SU-DHL-6 (cell line): ENCODE data around the gene MRPS10.

Experiments used
- H2AFZ ChIP-seq: fragments of 200-600 bp; sonication (generic); 2 replicates; pipeline ENCODE4 v1.6.1; 2014; ENCODE audit warnings: low read depth, mild to moderate bottlenecking, moderate library complexity, mixed read lengths, antibody characterized with exemption, low read length; ENCODE audit not compliant: severe bottlenecking
- H3F3A ChIP-seq: fragments of 200-600 bp; shearing (Covaris generic); 2 replicates; pipeline ENCODE4 v1.6.0; 2016; ENCODE audit warnings: antibody characterized with exemption, mild to moderate bottlenecking; ENCODE audit not compliant: insufficient read depth
- H3K27ac ChIP-seq: fragments of 200-600 bp; sonication (generic); 2 replicates; pipeline ENCODE4 v1.5.1; 2016; ENCODE audit warnings: low read depth, mild to moderate bottlenecking, low read length, moderate library complexity, mixed read lengths
- H3K27me3 ChIP-seq: fragments of 200-600 bp; sonication (generic), shearing (Covaris generic); 2 replicates; pipeline ENCODE4 v1.6.0; 2014; ENCODE audit warnings: mild to moderate bottlenecking, low read length
- H3K36me3 ChIP-seq: fragments of 200-600 bp; sonication (generic); 2 replicates; pipeline ENCODE4 v1.6.1; 2014; ENCODE audit warnings: mild to moderate bottlenecking, low read length, mixed read lengths
- H3K4me2 ChIP-seq: fragments of 300-600, 200-600 bp; shearing (Covaris generic), sonication (generic); 2 replicates; pipeline ENCODE4 v1.6.0; 2014; ENCODE audit warnings: low read length, low read depth, mild to moderate bottlenecking; ENCODE audit not compliant: poor library complexity, severe bottlenecking
- H3K4me3 ChIP-seq: fragments of 200-600 bp; sonication (generic); 2 replicates; pipeline ENCODE4 v1.5.1; 2014; ENCODE audit warnings: antibody characterized with exemption, low read length, mild to moderate bottlenecking, mixed read lengths; ENCODE audit not compliant: insufficient read depth, poor library complexity, severe bottlenecking
- H3K79me2 ChIP-seq: fragments of 200-600 bp; sonication (generic); 2 replicates; pipeline ENCODE4 v1.6.1; 2014; ENCODE audit warnings: mild to moderate bottlenecking, low read length, moderate library complexity; ENCODE audit not compliant: insufficient read depth
- H3K9ac ChIP-seq: fragments of 200-600 bp; sonication (generic); 2 replicates; pipeline ENCODE4 v1.7.0; 2014; ENCODE audit warnings: mild to moderate bottlenecking, low read length
- H3K9me2 ChIP-seq: fragments of 200-600 bp; sonication (generic); replicated peaks from 2 replicates; pipeline ENCODE4 v1.6.1; 2014; ENCODE audit warnings: low read length; ENCODE audit not compliant: insufficient read depth
- H3K9me3 ChIP-seq: fragments of 200-600 bp; sonication (generic); 2 replicates; pipeline ENCODE4 v1.6.1; 2014; ENCODE audit warnings: low read length, mixed read lengths; ENCODE audit not compliant: insufficient read depth
- H4K20me1 ChIP-seq: fragments of 200-600 bp; sonication (generic); 2 replicates; pipeline ENCODE4 v1.6.1; 2014; ENCODE audit warnings: low read depth, mild to moderate bottlenecking, antibody characterized with exemption, low read length, moderate library complexity, mixed read lengths
- CTCF ChIP-seq: fragments of 200-600 bp; sonication (generic); IDR thresholded peaks from one replicate; pipeline ENCODE4 v1.5.1; 2017; ENCODE audit warnings: antibody characterized with exemption, mild to moderate bottlenecking, low read length, moderate library complexity; ENCODE audit not compliant: insufficient read depth, poor library complexity, severe bottlenecking
- EZH2phosphoT487 ChIP-seq: fragments of 200-600 bp; sonication (generic), shearing (Covaris generic); conservative IDR thresholded peaks from 2 replicates; pipeline ENCODE4 v1.6.1; 2018; ENCODE audit warnings: mild to moderate bottlenecking, antibody characterized with exemption, low read length, moderate library complexity, mixed read lengths

The MRPS10 gene

GRCh38 chr6:42199106-42199981 is 18.3 kb downstream of the MRPS10 start:
- no peaks in the 10 kb centered on the region for H3K9me3 ChIP-seq

GRCh38 chr6:42197555-42198362 is 19.9 kb downstream of the MRPS10 start:
- Histone ChIP-seq H3K4me2 (no peak overlapping the region), H3K4me3 (no peak overlapping the region), H3K36me3 (no peaks in the 10 kb centered on the region), H4K20me1 (no peaks in the 10 kb centered on the region), H3K9ac (no peak overlapping the region), H3K27ac (no peak overlapping the region), H3F3A (0 out of 2 replicates have a peak, but pooled peaks cover 6% of the 10 kb centered on the region), H3K27me3 (no peaks in the 10 kb centered on the region), H3K79me2 (no peaks in the 10 kb centered on the region), H2AFZ (no peak overlapping the region), H3K9me3 (no peaks in the 10 kb centered on the region), H3K9me2 (no peaks in the 10 kb centered on the region)
- no peak for TF ChIP-seq CTCF
- TF ChIP-seq EZH2phosphoT487 = no peak

More at GRCh38 chr6:42199106-42199981, 18.3 kb downstream of the MRPS10 start:
- Histone ChIP-seq H3K79me2 (no peaks in the 10 kb centered on the region), H3K4me3 (no peak overlapping the region), H2AFZ (no peak overlapping the region), H3K27me3 (no peaks in the 10 kb centered on the region), H3K4me2 (no peak overlapping the region), H3F3A (0 out of 2 replicates have a peak, but pooled peaks cover 6% of the 10 kb centered on the region), H3K9ac (no peak overlapping the region), H3K36me3 (0 out of 2 replicates have a peak, but pooled peaks cover 2% of the 10 kb centered on the region), H3K9me2 (no peaks in the 10 kb centered on the region), H4K20me1 (no peaks in the 10 kb centered on the region), H3K27ac (no peak overlapping the region)
- TF ChIP-seq EZH2phosphoT487 = no peak
- no peak for TF ChIP-seq CTCF

GRCh38 chr6:42195415-42195814 is 22.2 kb downstream of the MRPS10 start:
- H3K27ac ChIP-seq = 0 out of 2 replicates have a peak overlapping the region, but pooled peaks have one; percentile 7
- H3K36me3 ChIP-seq = no peaks in the 10 kb centered on the region
- no peak overlapping the region for H3K9ac ChIP-seq
- no peaks in the 10 kb centered on the region for H3K27me3 ChIP-seq
- peak overlapping the region; percentile 3 for H2AFZ ChIP-seq
- H3K9me2 ChIP-seq = no peaks in the 10 kb centered on the region
- H3K79me2 ChIP-seq = no peaks in the 10 kb centered on the region
- 0 out of 2 replicates have a peak, but pooled peaks cover 6% of the 10 kb centered on the region for H3F3A ChIP-seq
- no peak overlapping the region for H3K4me2 ChIP-seq
- H3K9me3 ChIP-seq = no peaks in the 10 kb centered on the region
- no peaks in the 10 kb centered on the region for H4K20me1 ChIP-seq
- TF ChIP-seq CTCF = no peak
- TF ChIP-seq EZH2phosphoT487 = no peak
- no peak overlapping the region for H3K4me3 ChIP-seq
